PC-3 (cell line): ENCODE results near the gene DUOX1. TPM values are rescaled to one million over a fixed set of nuclear protein-coding genes. Genes with fewer than 3 reads are reported as not detected.
A peak's percentile ranks its signal among the peaks of the same experiment; 100 is the strongest.

ENCODE experiments used
- ATAC-seq: fragments of 200-7000 bp; cut with Tn5 transposase; 2 replicates; pipeline ENCODE4 v1.9.1; 2020; ENCODE audit warnings: mild to moderate bottlenecking, moderate library complexity
- BruUV-seq: library from RNA; stranded (reverse); fragments of 400-500 nt; replicated peaks from 2 replicates; lab custom pipeline; 2021; lab: Mats Ljungman, UMichigan
- CTCF ChIA-PET: fragments of 300-600 bp; sonication (Branson Sonifier 250); formaldehyde crosslinking; loops from one replicate; lab custom pipeline; 2022; ENCODE audit warnings: antibody characterized with exemption; lab: Charles Lee
- POLR2A ChIA-PET: fragments of 300-600 bp; sonication (Branson Sonifier 250); formaldehyde crosslinking; loops from one replicate; lab custom pipeline; 2022; ENCODE audit warnings: antibody characterized with exemption; ENCODE audit not compliant: unreplicated experiment; lab: Charles Lee
- DNase-seq: peaks from one replicate; pipeline ENCODE4 v3.0.0-alpha.2; 2015
- H2AFZ ChIP-seq: fragments of 300-600 bp; sonication (generic); 2 replicates; pipeline ENCODE4 v1.6.0; 2016; ENCODE audit warnings: antibody characterized with exemption, low read length
- H3F3A ChIP-seq: fragments of 300-600 bp; sonication (generic); one replicate; pipeline ENCODE4 v1.6.0; 2017; ENCODE audit warnings: antibody characterized with exemption, low read length, control low read depth, mild to moderate bottlenecking; ENCODE audit not compliant: unreplicated experiment
- H3K27ac ChIP-seq: fragments of 300-600 bp; sonication (generic); 2 replicates; pipeline ENCODE4 v1.5.1; 2016; ENCODE audit warnings: mild to moderate bottlenecking, low read length
- H3K27me3 ChIP-seq: fragments of 300-600 bp; sonication (generic); 2 replicates; pipeline ENCODE4 v1.6.1; 2016; ENCODE audit warnings: low read length, mixed read lengths
- H3K36me3 ChIP-seq: fragments of 300-600 bp; sonication (generic); 2 replicates; pipeline ENCODE4 v1.6.1; 2016; ENCODE audit warnings: low read depth, mixed run types, low read length, mixed read lengths
- H3K4me1 ChIP-seq: fragments of 300-600 bp; sonication (generic); 2 replicates; pipeline ENCODE4 v1.5.1; 2016; ENCODE audit warnings: low read length; ENCODE audit not compliant: insufficient read depth
- H3K4me2 ChIP-seq: fragments of 300-600 bp; sonication (generic); 2 replicates; pipeline ENCODE4 v1.6.0; 2016; ENCODE audit warnings: low read length
- H3K4me3 ChIP-seq: fragments of 300-600 bp; sonication (generic); 2 replicates; pipeline ENCODE4 v1.5.1; 2016; ENCODE audit warnings: mild to moderate bottlenecking, low read length, mixed read lengths
- H3K79me2 ChIP-seq: fragments of 300-600 bp; sonication (generic); 2 replicates; pipeline ENCODE4 v1.6.1; 2017; ENCODE audit warnings: low read length, mixed read lengths
- H3K9ac ChIP-seq: fragments of 300-600 bp; sonication (generic); 2 replicates; pipeline ENCODE4 v1.6.0; 2016; ENCODE audit warnings: mild to moderate bottlenecking, low read length
- H3K9me2 ChIP-seq: fragments of 300-600 bp; sonication (generic); replicated peaks from 2 replicates; pipeline ENCODE4 v1.6.1; 2016; ENCODE audit warnings: mixed run types, low read length, mixed read lengths
- H3K9me3 ChIP-seq: fragments of 300-600 bp; sonication (generic); 2 replicates; pipeline ENCODE4 v1.6.1; 2016; ENCODE audit warnings: low read length, mixed read lengths
- H4K20me1 ChIP-seq: fragments of 300-600 bp; sonication (generic); 2 replicates; pipeline ENCODE4 v1.6.1; 2016; ENCODE audit warnings: low read length, mixed read lengths
- EZH2 ChIP-seq: fragments of 300-600 bp; sonication (generic); IDR thresholded peaks from one replicate; pipeline ENCODE4 v1.6.1; 2017; ENCODE audit warnings: antibody characterized with exemption, mild to moderate bottlenecking, low read length; ENCODE audit not compliant: unreplicated experiment
- EZH2phosphoT487 ChIP-seq: fragments of 300-600 bp; sonication (generic); IDR thresholded peaks from 2 replicates; pipeline ENCODE4 v1.6.1; 2018; ENCODE audit warnings: mild to moderate bottlenecking, antibody characterized with exemption, low read length, borderline replicate concordance
- intact Hi-C: fragments of 100-400 bp; cut with micrococcal nuclease; formaldehyde crosslinking; loops from 2 replicates; pipeline ENCODE4 v1.9.0; 2023
- total RNA-seq: library from RNA; depleted of rRNA; stranded (reverse); fragments of >200 nt; gene quantifications from 2 replicates; pipeline ENCODE4 v1.2.3, GENCODE V29; 2014
- TF ChIP-seq, protein P1 (sequence below): fragments of 300-600 bp; sonication (generic); conservative IDR thresholded peaks from 2 replicates; pipeline ENCODE4 v1.5.1; 2017; ENCODE audit warnings: antibody characterized with exemption, low read depth, mild to moderate bottlenecking, low read length

DUOX1 gene
- total RNA-seq, 1 experiment from 2014 or later, result not detected

DNA sequence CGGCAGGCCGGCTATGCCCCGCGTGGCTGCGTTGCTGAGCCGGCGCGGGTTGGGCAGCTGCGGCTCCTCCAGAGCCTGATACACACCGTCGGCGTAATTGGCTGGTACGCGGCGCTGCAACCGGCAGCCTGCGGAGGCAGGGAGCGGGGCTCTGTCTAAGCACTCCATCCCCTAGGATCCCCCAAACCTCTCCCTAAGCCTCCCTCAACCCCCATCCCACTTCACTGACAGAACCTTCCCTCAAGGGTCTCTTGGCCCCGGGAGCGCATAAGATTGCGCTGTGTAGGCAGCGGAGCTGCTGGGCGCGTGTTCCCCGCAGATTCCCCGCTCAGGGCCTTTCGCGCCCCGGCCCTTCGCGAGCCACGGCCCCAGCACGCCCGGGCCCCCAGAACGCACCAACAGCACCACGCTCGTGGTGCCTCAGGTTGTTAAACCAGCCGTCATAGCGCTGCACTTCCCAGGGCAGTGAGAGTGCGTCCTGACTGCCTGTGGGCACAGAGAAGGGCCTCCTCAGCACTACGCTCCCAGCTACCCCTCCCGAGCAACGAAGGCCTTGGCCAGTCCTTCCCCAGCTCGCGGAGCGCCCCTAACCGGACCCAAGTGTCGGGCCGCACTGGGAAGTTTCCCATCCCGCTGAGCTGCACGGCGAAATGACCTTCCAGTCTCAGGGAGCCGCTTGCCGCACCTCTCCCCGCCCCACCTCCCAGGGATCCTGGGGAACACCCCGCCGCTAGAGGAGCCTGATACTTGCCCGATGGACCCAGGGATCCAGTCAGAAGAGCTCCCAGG lies 17.0 kb upstream of the DUOX1 start:
- Histone ChIP-seq H3K9me2 (no peaks in the 10 kb centered on the region), H3K4me2 (no peak overlapping the region), H4K20me1 (no peaks in the 10 kb centered on the region), H2AFZ (no peak overlapping the region), H3K79me2 (no peaks in the 10 kb centered on the region), H3K4me3 (no peak overlapping the region), H3K9ac (no peak overlapping the region), H3K27me3 (peaks cover 28% of the 10 kb centered on the region), H3K9me3 (no peaks in the 10 kb centered on the region), H3K27ac (no peak overlapping the region), H3K4me1 (no peaks in the 10 kb centered on the region), H3K36me3 (no peaks in the 10 kb centered on the region), H3F3A (no peaks in the 10 kb centered on the region)
- TF ChIP-seq EZH2phosphoT487 (no peak), EZH2 (no peak)
- TF ChIP-seq, protein P1, sequence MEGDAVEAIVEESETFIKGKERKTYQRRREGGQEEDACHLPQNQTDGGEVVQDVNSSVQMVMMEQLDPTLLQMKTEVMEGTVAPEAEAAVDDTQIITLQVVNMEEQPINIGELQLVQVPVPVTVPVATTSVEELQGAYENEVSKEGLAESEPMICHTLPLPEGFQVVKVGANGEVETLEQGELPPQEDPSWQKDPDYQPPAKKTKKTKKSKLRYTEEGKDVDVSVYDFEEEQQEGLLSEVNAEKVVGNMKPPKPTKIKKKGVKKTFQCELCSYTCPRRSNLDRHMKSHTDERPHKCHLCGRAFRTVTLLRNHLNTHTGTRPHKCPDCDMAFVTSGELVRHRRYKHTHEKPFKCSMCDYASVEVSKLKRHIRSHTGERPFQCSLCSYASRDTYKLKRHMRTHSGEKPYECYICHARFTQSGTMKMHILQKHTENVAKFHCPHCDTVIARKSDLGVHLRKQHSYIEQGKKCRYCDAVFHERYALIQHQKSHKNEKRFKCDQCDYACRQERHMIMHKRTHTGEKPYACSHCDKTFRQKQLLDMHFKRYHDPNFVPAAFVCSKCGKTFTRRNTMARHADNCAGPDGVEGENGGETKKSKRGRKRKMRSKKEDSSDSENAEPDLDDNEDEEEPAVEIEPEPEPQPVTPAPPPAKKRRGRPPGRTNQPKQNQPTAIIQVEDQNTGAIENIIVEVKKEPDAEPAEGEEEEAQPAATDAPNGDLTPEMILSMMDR, result no peak
- ChIA-PET POLR2A (no interaction called here), CTCF (no interaction called here)
- intact Hi-C loops, result no loop called here
- DNase-seq, result no peak
- BruUV-seq, result no TSS peak
- ATAC-seq, result 0 out of 2 replicates have a peak, but pooled peaks have one; percentile 36

GRCh38 chr15:45113380-45113990 lies 16.3 kb upstream of the DUOX1 start:
- no TSS peak for BruUV-seq
- no peak for ATAC-seq
- CTCF ChIA-PET, result no interaction called here

More at GRCh38 chr15:45113380-45113990, 16.3 kb upstream of the DUOX1 start:
- POLR2A ChIA-PET, result no interaction called here
- H3K9me2 ChIP-seq, result no peaks in the 10 kb centered on the region
- H3K4me2 ChIP-seq, result no peak overlapping the region
- no peaks in the 10 kb centered on the region for H4K20me1 ChIP-seq
- no peak overlapping the region for H3K9ac ChIP-seq
- no peak for TF ChIP-seq EZH2phosphoT487
- TF ChIP-seq EZH2, result no peak
- TF ChIP-seq, protein P1, result no peak
- no peaks in the 10 kb centered on the region for H3K4me1 ChIP-seq
- peaks cover 28% of the 10 kb centered on the region for H3K27me3 ChIP-seq
- DNase-seq, result no peak
- no peaks in the 10 kb centered on the region for H3K36me3 ChIP-seq
- no peak overlapping the region for H2AFZ ChIP-seq
- H3K4me3 ChIP-seq, result no peak overlapping the region
- no peaks in the 10 kb centered on the region for H3F3A ChIP-seq
- H3K9me3 ChIP-seq, result no peaks in the 10 kb centered on the region
- no peak overlapping the region for H3K27ac ChIP-seq
- no peaks in the 10 kb centered on the region for H3K79me2 ChIP-seq
- intact Hi-C loops, result no loop called here
